ENCODE measurements around the gene SUV39H2. TPM values are rescaled to one million over a fixed set of nuclear protein-coding genes. Genes with fewer than 3 reads are reported as not detected.
A peak's percentile ranks its signal among the peaks of the same experiment; 100 is the strongest.

The SUV39H2 gene
- total and polyA plus RNA-seq, 4 donors, result 2.6 to 7.7 (median 5.4) TPM

- Histone ChIP-seq H3K36me3 (ENCODE audit: control insufficient read depth in 4 of 4, insufficient read depth in 4 of 4, low read length in 4 of 4) (peaks cover 0 to 8% (median 2%) of the 10 kb centered on the region in 4 donors), H3K4me1 (ENCODE audit: control insufficient read depth in 5 of 5, insufficient read depth in 5 of 5, low read length in 5 of 5) (peaks cover 0 to 14% (median 3%) of the 10 kb centered on the region in 5 donors), H3K9ac (ENCODE audit: insufficient read depth in 1 of 2, low read length in 2 of 2) (no peak overlapping the region), H3K4me3 (no peak overlapping the region), H3K9me3 (ENCODE audit: control insufficient read depth in 4 of 4, insufficient read depth in 3 of 4, low read length in 3 of 4) (no peaks in the 10 kb centered on the region), H3K27ac (ENCODE audit: low read depth in 1 of 2, low read length in 1 of 2) (no peak overlapping the region), H3K27me3 (ENCODE audit: control insufficient read depth in 3 of 3, insufficient read depth in 3 of 3, low read length in 2 of 3) (no peaks in the 10 kb centered on the region)
- DNase-seq (no peak), ATAC-seq (ENCODE audit: insufficient read depth, low FRiP score) (no peak)
- WGBS, 2 donors, result 85 to 92% methylated on average over 3 of the region's 3 CpGs
- TF ChIP-seq CTCF (IDR thresholded peaks at IDR 0.05; ENCODE audit: control extremely low read depth, extremely low read depth), result no peak
These were observed 5.4 kb downstream of the SUV39H2 start for GRCh38 chr10:14884082-14884481.

GRCh38 chr10:14889318-14889717 lies 10.7 kb downstream of the SUV39H2 start:
- ATAC-seq (ENCODE audit: insufficient read depth, low FRiP score) (no peak), DNase-seq (no peak)
- no peak overlapping the region for H3K4me3 ChIP-seq
- 85 to 91% methylated on average over 2 of the region's 2 CpGs for WGBS, 2 donors
- H3K36me3 ChIP-seq (ENCODE audit: control insufficient read depth in 4 of 4, insufficient read depth in 4 of 4, low read length in 4 of 4), result peaks cover 0 to 8% (median 2%) of the 10 kb centered on the region in 4 donors
- H3K4me1 ChIP-seq (ENCODE audit: control insufficient read depth in 5 of 5, insufficient read depth in 5 of 5, low read length in 5 of 5), result no peaks in the 10 kb centered on the region
- no peak overlapping the region for H3K9ac ChIP-seq (ENCODE audit: insufficient read depth in 1 of 2, low read length in 2 of 2)
- H3K27me3 ChIP-seq (ENCODE audit: control insufficient read depth in 3 of 3, insufficient read depth in 3 of 3, low read length in 2 of 3), result no peaks in the 10 kb centered on the region
- H3K9me3 ChIP-seq (ENCODE audit: control insufficient read depth in 4 of 4, insufficient read depth in 3 of 4, low read length in 3 of 4), result no peaks in the 10 kb centered on the region
- TF ChIP-seq CTCF (IDR thresholded peaks at IDR 0.05; ENCODE audit: control extremely low read depth, extremely low read depth), result no peak
- H3K27ac ChIP-seq (ENCODE audit: low read depth in 1 of 2, low read length in 1 of 2), result no peak overlapping the region

GRCh38 chr10:14891151-14891550 lies 12.5 kb downstream of the SUV39H2 start:
- Histone ChIP-seq H3K27ac (ENCODE audit: low read depth in 1 of 2, low read length in 1 of 2) (no peak overlapping the region), H3K36me3 (ENCODE audit: control insufficient read depth in 4 of 4, insufficient read depth in 4 of 4, low read length in 4 of 4) (peaks cover 0 to 4% (median 2%) of the 10 kb centered on the region in 4 donors), H3K4me3 (no peak overlapping the region), H3K27me3 (ENCODE audit: control insufficient read depth in 3 of 3, insufficient read depth in 3 of 3, low read length in 2 of 3) (no peaks in the 10 kb centered on the region), H3K9me3 (ENCODE audit: control insufficient read depth in 4 of 4, insufficient read depth in 3 of 4, low read length in 3 of 4) (no peaks in the 10 kb centered on the region), H3K9ac (ENCODE audit: insufficient read depth in 1 of 2, low read length in 2 of 2) (no peak overlapping the region), H3K4me1 (ENCODE audit: control insufficient read depth in 5 of 5, insufficient read depth in 5 of 5, low read length in 5 of 5) (no peaks in the 10 kb centered on the region)
- TF ChIP-seq CTCF (IDR thresholded peaks at IDR 0.05; ENCODE audit: control extremely low read depth, extremely low read depth), result no peak
- WGBS, 2 donors, result 97 to 100% methylated on average over 1 of the region's 1 CpG
- ATAC-seq (ENCODE audit: insufficient read depth, low FRiP score) (no peak), DNase-seq (no peak)

GRCh38 chr10:14904316-14904732 lies 25.7 kb downstream of the SUV39H2 start:
- Histone ChIP-seq H3K27ac (ENCODE audit: low read depth in 1 of 2, low read length in 1 of 2) (no peak overlapping the region), H3K9me3 (ENCODE audit: control insufficient read depth in 4 of 4, insufficient read depth in 3 of 4, low read length in 3 of 4) (peaks cover 0 to 2% (median 0%) of the 10 kb centered on the region in 4 donors), H3K27me3 (ENCODE audit: control insufficient read depth in 3 of 3, insufficient read depth in 3 of 3, low read length in 2 of 3) (no peaks in the 10 kb centered on the region), H3K36me3 (ENCODE audit: control insufficient read depth in 4 of 4, insufficient read depth in 4 of 4, low read length in 4 of 4) (peaks cover 8 to 33% (median 26%) of the 10 kb centered on the region in 4 donors), H3K9ac (ENCODE audit: insufficient read depth in 1 of 2, low read length in 2 of 2) (no peak overlapping the region), H3K4me1 (ENCODE audit: control insufficient read depth in 5 of 5, insufficient read depth in 5 of 5, low read length in 5 of 5) (no peaks in the 10 kb centered on the region), H3K4me3 (no peak overlapping the region)
- no peak for TF ChIP-seq CTCF (IDR thresholded peaks at IDR 0.05; ENCODE audit: control extremely low read depth, extremely low read depth)
- WGBS, 2 donors, result 38 to 44% methylated on average over 1 of the region's 1 CpG
- ATAC-seq (ENCODE audit: insufficient read depth, low FRiP score), result no peak
- peak in 2 of 3 donors; percentile 32 to 41 for DNase-seq

Measured in lung (tissue), 12 donors.